Measurements from ENCODE around the gene CASKIN1. TPM values are rescaled to one million over a fixed set of nuclear protein-coding genes. Genes with fewer than 3 reads are reported as not detected.
"Not testable (repeated sequence)": the region's sequence is repeated elsewhere in the genome, so short reads cannot be mapped to it uniquely, and the experiment has no call there.

Gene CASKIN1, protein sequence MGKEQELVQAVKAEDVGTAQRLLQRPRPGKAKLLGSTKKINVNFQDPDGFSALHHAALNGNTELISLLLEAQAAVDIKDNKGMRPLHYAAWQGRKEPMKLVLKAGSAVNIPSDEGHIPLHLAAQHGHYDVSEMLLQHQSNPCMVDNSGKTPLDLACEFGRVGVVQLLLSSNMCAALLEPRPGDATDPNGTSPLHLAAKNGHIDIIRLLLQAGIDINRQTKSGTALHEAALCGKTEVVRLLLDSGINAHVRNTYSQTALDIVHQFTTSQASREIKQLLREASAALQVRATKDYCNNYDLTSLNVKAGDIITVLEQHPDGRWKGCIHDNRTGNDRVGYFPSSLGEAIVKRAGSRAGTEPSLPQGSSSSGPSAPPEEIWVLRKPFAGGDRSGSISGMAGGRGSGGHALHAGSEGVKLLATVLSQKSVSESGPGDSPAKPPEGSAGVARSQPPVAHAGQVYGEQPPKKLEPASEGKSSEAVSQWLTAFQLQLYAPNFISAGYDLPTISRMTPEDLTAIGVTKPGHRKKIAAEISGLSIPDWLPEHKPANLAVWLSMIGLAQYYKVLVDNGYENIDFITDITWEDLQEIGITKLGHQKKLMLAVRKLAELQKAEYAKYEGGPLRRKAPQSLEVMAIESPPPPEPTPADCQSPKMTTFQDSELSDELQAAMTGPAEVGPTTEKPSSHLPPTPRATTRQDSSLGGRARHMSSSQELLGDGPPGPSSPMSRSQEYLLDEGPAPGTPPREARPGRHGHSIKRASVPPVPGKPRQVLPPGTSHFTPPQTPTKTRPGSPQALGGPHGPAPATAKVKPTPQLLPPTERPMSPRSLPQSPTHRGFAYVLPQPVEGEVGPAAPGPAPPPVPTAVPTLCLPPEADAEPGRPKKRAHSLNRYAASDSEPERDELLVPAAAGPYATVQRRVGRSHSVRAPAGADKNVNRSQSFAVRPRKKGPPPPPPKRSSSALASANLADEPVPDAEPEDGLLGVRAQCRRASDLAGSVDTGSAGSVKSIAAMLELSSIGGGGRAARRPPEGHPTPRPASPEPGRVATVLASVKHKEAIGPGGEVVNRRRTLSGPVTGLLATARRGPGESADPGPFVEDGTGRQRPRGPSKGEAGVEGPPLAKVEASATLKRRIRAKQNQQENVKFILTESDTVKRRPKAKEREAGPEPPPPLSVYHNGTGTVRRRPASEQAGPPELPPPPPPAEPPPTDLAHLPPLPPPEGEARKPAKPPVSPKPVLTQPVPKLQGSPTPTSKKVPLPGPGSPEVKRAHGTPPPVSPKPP (N-terminal part only)
- not detected in 2 replicates for total RNA-seq (2014; rRNA removed; shearing (Covaris generic))

GRCh38 chr16:2196162-2196980, at the start of gene CASKIN1:
CASKIN1 (minus strand) TSS chr16:2196605; CDS start chr16:2196432, 173 bp downstream.
- DNase-seq (ENCODE audit: low read depth) = no peak

- no peak for DNase-seq (ENCODE audit: low read depth)
Observed at GRCh38 chr16:2244926-2245795, 48.8 kb upstream of the CASKIN1 start.

GRCh38 chr16:2244301-2244700, 47.9 kb upstream of the CASKIN1 start:
- no peak for DNase-seq (ENCODE audit: low read depth)

DNA sequence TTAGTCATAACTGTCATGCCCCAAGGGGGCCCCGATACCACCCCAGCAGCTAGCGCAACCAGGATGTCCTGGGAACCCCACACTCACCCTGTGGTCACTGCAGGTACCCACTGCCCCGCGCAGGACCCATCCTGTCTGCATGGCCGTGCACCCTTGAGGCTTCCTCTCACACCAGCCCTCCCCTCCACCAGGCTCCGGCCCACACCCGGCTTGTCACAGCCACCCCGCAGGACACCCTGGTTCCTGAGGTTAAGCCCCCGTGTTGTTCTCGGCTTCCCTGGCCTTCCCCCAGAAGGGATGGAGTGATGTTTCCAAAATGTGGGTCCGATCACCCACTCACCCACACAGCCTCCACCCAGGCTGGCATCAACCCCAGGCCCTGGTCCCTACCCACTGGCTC, 47.4 kb upstream of the CASKIN1 start:
- no peak for DNase-seq (ENCODE audit: low read depth)

DNA sequence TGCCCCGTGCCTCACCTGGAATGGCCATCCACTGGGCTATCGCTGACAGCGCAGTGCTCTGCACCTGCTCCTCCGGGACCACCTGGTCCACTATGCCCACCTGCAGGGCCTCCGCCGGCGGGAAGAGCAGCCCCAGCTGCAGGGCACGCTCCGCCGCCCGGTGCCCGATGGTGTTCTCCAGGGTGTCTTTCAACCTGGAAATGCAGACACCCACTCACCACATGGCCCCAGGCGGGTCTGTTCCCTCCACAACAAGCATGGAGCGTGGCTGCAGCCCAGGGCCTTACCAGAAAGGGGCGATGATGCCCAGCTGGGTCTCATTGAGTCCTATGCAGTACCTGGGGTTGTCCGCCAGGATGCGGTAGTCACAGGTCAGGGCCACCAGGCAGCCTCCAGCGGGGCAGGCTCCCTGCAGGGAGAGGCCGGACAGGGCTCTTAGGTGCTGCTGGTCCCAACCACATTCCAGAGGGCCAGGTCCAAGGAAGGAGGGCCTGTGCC, 46.7 kb upstream of the CASKIN1 start:
- DNase-seq (ENCODE audit: low read depth) = no peak

DNA sequence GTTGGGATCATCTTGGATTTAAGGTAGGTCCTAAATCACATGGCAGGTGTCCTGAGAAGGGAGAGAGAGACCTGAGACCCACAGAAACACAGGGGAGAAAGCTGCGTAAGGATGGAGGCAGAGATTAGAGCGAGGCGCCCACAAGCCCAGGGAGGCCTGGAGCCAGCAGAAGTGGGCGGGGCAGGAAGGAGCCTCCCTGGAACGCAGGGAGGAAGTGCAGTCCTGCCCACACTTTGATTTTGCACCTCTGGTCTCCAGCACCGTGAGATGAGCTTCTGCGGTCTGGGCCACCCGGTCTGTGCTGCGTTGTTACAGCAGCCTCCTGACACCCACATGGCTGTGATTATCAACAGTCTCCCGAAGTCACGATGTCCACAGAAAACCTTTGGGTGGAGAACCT, 46.2 kb upstream of the CASKIN1 start:
- no peak for DNase-seq (ENCODE audit: low read depth)

- not testable (repeated sequence) for DNase-seq (ENCODE audit: low read depth)
Observed at GRCh38 chr16:2240331-2240730, 43.9 kb upstream of the CASKIN1 start.

GRCh38 chr16:2238838-2239675, 42.7 kb upstream of the CASKIN1 start:
- no peak for DNase-seq (ENCODE audit: low read depth)

- no peak for DNase-seq (ENCODE audit: low read depth)
Observed at GRCh38 chr16:2238150-2238837, 41.9 kb upstream of the CASKIN1 start.

GRCh38 chr16:2237493-2238149, 41.2 kb upstream of the CASKIN1 start:
- DNase-seq (ENCODE audit: low read depth) = no peak

GRCh38 chr16:2237102-2237482, 40.7 kb upstream of the CASKIN1 start:
- no peak for DNase-seq (ENCODE audit: low read depth)

DNA sequence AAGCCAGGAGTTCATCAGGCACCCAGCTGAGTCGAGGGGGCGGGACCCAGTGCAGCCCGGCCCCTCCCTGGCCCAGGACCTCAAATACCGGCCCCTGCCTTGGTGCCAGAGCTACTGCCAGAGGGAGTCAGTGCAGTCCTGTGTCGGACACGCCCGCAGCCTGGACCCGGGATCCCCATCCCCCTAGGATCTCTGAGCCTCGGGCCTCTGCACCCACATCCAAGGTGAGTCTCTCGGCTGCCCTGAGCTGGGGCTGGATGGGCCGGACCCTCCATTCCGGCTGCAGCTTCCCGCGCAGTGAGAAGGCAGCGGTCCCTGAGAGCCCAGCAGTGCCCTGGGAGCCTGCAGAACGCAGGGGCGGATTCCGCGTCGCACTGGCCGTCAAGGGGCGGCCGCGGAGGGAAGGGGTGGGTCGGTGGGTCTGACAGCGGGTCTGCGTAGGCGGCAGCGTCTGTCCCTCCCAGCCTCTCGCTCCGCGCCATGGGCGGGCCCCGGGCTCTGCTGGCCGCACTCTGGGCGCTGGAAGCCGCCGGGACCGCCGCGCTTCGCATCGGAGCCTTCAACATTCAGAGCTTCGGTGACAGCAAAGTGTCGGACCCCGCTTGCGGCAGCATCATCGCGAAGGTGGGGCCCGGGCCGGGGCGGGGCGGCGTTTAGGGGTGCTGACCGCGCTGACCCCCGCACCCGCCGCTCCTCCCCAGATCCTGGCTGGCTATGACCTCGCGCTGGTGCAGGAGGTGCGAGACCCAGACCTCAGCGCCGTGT, 40.1 kb upstream of the CASKIN1 start, which contains the start of gene DNASE1L2:
TSS of gene DNASE1L2 (plus strand) at position 108 of the 765 bp plus-strand sequence. CDS start at position 481, 373 bp downstream.
- DNase-seq (ENCODE audit: low read depth) = no peak

GRCh38 chr16:2235695-2236336, 39.4 kb upstream of the CASKIN1 start:
- DNase-seq (ENCODE audit: low read depth) = no peak

- no peak for DNase-seq (ENCODE audit: low read depth)
Observed at GRCh38 chr16:2235234-2235651, 38.8 kb upstream of the CASKIN1 start.

GRCh38 chr16:2234813-2235170, 38.4 kb upstream of the CASKIN1 start:
- no peak for DNase-seq (ENCODE audit: low read depth)
